COR-L47 (cell line): ENCODE data around the gene ARMC9.
"Not testable (repeated sequence)": the region's sequence is repeated elsewhere in the genome, so short reads cannot be mapped to it uniquely, and the experiment has no call there.

Experiments used
- DNase-seq: peaks from one replicate; lab custom pipeline; 2025; lab: John Stamatoyannopoulos, UW

The ARMC9 gene

DNA sequence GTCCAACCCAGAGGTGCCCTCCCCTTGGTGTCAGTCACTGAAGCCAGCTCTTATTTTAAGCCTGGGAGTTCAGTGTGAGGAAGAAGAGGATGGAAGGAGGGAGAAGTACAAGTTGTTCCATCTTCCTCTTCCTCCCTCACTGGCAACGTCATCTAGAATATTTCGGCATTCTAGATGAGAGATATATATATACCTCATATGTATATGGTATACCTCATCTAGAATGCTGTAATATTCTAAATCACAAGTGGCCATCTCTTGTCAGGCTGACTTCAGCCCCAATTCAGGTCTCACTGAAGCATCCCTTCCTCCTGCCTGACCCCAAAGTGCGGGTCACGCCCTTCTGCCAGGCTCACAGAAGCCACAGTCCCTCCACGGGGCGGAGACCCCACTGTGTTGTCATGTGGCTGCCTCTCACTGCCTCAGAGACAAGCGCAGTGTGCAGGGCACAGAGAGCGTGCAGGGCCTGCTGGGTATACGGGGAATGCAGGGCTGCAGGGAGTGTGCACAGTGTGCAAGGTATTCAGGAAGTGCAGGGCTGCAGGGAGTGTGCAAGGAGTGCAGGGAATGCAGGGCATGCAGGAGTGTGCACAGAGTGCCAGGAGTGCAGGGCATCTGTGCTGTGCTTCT, 164.2 kb downstream of the ARMC9 start:
- no peak for DNase-seq

DNA sequence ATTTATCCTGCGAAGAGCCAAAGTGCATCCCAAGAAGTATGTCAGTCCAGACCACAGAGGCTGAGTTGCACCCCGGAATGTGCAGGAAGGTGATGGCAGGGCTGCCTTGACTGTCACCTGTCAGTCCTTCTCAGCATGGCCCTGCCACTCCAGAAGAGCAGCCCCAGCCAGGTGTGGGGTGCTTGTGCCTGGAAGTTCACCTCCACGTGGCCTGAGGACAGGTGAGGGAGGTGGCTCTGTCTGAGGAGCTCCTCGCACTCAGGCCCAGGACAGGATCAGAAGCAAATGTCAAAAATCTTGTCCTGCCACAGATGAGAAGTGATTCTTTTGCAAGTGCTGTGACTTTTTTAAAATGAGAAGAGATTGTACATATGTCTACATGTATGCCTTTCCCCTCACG, 165.6 kb downstream of the ARMC9 start:
- DNase-seq, result no peak

DNA sequence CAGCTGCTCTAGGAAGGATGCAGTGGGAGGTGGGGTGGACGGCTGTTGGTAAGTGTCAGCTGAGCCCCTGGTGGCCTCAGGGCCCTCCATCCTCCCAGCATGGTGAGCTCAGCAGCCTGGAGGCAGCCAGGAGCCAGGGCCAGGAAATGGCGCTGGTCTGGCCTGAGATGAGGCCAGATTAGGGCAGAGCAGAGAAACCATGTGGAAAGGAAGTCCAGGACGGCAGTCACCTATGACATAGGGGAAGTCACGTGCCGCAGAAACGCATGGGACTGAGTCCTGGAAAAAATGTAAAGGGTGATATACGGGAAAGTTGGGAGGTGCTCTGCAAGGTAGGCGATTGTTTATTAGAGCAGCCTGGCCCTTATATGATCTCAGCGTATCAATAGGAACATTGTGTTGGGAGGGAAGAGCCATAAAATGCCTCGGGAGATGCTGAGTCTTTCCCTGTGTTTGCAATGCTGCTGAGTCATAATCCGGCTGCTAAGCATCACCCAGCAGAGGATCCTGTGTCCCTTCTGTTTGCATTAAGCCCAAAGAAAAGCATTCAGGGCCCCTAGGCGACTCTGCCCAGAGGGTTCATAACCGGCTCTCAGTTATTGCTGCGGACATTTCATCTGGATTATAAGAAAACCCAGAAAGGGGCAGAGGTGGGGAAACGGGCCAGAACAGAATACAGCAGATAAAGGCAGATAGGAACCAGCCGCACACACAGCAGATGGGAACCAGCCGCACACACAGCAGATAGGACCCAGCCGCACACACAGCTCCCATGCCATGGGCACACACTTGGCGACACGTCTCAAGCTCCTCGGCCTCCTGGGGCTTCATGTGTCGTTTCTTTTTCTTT, 166.8 kb downstream of the ARMC9 start:
- no peak for DNase-seq

DNA sequence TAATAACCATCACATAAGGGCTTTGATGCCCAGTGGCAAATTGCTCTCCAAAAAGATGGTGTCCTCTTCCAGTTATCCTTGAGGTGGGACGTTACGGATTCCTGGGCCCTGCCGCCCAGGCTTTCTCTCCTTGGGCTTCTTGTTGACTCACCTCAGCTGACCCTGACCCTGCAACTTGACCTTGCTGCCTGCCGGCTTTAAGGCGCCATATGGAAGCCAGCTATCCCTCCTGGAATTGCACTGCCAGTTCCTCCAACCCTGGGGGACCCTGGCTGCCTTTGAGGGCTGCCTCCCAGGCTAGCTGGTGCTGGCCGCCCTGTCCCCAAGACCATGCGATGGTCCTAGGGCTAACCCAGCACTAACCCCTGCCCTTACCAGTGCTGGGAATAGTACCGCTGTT, 168.7 kb downstream of the ARMC9 start:
- no peak for DNase-seq

DNA sequence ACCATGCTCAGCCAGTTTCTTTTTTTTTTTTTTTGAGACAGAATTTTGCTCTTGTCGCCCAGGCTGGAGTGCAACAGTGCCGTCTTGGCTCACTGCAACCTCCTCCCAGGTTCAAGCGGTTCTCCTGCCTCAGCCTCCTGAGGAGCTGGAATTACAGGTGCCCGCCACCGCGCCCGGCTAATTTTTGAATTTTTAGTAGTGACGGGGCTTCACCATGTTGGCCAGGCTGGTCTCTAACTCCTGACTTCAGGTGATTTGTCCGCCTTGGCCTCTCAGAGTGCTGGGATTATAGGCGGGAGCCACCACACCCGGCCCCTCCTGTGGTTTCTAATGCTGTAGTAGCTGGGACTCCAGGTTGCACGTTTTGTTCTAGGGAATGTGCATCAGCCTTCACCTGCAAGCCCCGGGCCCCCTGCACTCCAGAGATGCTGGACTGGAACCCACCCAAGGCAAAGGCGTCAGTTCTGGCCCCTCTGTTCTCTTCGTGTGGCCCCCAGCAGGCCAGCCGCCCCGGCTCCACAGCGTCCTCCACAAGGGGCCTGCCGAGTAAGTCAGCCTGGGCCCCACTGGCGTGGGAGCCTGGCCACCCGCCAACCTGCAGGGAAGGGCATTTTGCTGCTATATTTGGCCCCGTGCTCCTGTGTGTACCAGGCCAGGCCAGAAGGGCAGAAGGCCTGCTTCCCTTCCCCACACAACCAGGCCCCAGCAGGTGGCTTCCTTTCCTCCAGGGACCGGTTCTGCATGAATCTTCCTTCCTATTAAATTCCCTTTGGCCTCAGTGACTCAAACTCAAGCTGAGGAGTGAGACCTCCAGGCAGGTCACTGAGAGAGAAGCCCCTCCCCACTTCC, 171.4 kb downstream of the ARMC9 start:
- no peak for DNase-seq

DNA sequence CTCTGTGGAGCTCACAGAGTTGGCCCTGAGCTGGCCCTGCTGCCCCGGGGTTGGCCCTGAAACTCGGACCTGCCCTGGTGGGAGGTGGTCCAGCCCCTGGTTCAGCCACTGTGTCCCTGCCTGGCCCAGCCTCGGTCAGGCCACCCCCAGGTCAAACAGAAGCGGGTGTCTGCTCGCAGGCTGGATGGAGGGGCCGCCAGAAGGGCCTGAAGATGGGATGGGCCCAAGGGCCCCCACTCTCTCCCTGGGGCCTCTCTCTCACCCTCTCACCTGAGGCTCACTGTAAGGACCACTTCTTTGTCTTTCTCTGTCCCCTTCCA, 172.0 kb downstream of the ARMC9 start:
- DNase-seq, result no peak

DNA sequence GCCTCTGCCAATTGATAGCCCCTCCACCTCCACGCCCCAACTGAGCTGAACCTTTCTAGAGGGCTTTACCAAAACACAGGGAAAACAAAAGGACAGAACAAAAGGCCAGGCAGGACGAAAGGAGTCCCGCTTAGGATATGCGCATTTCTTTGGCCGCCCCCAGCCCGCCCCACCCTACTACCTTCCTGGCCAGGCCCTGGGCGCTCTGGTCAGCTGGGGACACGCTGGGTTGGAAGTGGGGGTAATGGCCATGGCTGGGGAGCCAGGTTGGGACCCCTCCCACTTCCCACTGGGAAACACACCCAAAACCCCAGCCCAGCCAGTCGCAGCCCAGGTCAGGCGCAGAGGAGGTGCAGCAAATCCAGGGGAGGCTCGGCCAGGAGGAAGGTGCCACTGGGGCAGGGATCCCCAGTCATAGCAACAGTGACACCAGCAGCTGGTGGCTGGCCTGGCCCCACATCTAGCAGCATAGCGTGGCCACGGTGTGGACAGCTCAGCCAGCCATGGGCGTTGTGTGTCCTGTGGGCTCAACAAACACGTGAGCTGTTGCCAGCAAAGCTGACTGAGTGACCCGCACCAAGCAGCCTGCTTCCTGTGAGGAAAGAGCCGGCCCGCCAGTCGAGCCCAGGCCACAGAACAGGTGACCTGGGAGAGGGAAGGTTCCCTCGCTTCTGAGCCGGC, 172.5 kb downstream of the ARMC9 start:
- no peak for DNase-seq

DNA sequence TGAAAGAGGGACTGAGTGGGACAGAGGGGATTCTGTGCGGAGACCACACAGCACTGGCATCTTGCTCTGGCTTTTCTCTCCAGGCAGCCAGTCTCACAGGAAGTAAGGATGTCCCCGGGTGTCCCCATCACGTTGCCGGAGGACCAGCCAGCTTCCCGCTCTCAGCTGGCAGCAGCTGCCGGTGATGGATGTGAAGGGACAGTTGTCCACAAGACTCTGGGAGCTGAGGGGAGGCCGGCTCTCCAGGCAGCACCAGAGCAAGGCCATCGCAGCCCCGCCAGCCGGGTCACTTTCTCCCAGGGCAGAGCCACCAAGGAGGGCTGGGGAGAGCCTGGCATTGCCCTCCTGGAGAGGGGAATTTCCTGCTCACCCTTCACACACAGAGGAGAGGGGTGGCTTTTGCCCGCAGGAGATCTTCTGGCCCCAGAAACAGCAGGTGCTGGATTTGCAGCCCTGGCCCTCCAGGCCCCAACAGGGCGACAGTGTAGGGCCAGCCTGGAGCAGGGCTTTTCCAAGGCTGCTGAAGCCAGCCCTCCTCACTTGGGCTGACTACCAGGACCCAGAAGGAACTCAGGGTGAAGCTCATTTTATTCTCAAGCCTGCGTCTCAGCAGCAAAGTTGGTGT, 173.1 kb downstream of the ARMC9 start:
- no peak for DNase-seq

DNA sequence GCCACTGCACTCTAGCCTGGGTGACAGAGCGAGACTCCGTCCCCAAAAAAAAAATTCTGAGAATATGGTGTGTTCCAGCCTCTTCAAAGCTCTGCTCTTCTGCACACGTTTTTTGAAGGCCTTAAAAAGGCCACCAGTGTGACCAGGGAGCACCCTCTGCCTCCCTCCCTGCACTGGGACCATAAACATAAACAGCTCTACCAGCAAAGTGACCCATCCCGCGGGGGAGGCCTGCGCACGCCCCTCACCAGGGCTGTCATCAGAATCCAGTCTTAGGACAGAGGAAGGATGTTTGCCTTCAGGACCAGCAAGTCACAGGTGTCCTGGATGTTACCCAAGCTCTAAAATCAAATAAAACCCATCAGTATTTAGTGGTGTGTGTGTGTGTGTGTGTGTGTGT, 173.9 kb downstream of the ARMC9 start:
- DNase-seq, result no peak

DNA sequence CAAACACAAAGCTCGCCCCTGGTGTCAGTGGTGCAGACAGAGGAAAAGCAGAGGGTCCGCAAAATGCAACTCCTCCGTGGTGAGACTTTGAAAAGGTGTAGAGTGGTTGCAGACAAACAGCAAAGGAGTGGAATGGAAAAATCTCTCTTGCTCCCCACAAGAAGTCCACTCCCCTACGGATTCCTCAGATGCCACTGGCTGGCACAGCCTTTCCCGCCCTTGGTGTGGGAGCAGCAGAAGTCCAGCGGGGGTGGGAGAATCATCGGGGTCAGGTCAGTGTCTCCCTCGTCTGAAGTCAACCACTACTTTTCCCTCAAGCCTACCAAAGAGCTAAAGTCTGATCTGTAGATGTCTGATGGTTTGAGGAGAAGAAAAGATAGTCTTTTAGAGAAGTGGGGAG, 174.8 kb downstream of the ARMC9 start:
- DNase-seq, result no peak

DNA sequence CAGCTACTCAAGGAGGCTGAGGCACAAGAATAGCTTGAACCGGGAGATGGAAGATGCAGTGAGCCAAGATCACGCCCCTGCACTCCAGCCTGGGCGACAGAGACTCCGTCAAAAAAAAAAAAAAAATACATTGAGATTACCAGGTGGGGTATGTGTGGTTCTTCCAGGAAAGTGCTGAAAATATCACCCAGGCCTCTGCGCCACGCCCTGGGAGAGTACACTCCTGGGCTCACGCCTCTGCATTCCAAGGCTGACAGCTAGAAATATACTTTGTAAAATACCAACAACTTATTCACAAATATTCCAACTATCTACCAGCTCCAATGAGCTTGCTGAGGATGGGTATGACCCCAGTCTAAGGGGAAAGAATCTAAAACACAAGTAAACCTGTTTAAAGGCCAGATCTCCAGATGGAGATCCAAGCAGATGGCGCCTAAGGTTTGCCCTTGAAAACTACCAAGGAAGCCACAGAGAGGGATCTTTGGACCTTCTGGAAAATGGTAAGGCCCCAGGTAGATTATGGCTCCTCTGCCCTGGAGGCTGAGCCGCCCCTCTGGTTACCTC, 175.4 kb downstream of the ARMC9 start:
- no peak for DNase-seq

DNA sequence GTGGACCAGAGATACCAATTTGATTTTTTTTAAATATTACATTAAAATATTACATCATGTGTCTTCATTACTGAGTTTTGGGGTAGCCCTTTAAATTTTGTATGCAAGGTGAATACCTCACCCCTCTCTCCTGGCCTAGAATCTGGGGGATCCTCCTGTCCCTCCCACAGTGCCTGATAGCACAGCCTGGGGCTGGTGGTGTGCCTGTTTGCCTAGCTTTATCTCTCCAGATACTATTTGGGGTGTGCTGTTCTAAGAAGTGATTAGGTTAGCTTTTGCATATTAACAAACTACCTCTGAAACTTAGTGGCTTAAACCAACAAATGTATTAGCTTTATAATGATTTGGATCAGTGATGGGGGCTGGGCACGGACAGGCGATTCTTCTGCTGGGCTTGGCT, 176.3 kb downstream of the ARMC9 start:
- no peak for DNase-seq

DNA sequence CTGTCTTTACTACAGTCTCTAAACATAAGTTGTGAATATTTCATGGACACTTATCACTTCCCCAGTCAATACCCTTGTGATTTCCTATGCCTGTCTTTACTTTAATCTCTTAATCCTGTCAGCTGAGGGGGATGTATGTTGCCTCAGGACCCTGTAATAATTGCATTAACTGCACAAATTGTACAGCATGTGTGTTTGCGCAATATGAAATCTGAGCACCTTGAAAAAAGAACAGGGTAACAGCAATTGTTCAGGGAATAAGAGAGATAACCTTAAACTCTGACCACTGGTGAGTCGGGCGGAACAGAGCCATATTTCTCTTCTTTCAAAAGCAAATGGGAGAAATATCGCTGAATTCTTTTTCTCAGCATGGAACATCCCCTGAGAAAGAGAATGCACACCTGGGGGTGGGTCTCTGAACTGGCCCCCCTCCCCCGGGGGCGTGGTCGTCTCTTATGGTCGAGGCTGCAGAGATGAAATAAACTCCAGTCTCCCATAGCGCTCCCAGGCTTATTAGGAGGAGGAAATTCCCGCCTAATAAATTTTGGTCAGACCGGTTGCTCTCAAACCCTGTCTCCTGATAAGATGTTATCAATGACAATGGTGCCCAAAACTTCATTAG, 177.7 kb downstream of the ARMC9 start:
- DNase-seq, result not testable (repeated sequence)

DNA sequence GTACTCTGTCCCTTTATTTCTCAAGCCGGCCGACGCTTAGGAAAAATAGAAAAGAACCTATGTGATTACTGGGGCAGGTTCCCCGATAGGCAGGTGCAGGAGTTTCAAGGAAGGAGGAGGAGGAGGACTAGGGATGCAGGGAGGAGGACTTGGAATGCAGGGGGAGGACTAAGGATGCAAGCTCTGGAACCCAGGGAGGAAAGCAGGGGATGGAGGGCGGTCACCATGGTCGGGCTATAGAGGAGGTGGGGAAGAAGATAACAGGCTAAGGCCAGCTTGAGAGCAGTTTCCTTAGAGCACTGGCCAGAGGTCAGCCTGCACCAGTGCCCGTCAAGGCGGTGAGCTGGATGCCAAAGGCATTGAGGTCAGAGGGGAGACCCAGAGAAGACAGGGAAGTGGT, 178.4 kb downstream of the ARMC9 start:
- no peak for DNase-seq

DNA sequence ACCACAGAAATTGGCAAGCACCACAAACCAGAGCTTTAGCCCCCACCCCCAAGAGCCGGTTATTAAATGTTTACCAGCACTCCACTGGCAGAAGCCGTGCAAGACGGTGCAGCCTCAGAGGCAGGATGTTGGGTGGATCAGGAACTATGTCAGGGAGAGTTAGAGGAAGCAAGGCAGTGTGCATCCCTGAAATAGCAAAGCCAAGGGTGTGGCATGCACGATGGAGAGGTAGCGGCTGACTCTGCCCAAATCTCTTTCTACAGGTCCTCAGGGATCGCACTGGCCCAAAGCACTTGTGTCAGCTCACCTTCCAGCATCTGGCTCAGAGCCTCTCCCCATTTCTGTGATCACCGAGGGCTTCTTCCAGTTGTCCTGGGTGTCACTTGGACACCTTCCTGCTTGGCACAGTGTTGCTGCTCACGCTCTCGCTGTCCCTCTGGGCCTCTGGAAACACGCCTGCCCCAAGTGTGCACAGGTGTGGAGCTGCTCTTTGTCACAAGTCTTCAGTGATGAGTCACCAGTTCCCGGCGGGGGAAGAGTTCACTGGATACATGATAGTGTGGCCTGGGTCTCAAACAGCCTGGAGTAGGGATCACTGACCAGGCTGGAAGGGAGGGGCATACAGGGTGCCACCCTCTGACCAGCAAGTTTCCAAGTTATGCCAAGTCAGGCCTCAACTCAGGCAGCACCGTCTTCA, 179.7 kb downstream of the ARMC9 start:
- DNase-seq, result no peak

DNA sequence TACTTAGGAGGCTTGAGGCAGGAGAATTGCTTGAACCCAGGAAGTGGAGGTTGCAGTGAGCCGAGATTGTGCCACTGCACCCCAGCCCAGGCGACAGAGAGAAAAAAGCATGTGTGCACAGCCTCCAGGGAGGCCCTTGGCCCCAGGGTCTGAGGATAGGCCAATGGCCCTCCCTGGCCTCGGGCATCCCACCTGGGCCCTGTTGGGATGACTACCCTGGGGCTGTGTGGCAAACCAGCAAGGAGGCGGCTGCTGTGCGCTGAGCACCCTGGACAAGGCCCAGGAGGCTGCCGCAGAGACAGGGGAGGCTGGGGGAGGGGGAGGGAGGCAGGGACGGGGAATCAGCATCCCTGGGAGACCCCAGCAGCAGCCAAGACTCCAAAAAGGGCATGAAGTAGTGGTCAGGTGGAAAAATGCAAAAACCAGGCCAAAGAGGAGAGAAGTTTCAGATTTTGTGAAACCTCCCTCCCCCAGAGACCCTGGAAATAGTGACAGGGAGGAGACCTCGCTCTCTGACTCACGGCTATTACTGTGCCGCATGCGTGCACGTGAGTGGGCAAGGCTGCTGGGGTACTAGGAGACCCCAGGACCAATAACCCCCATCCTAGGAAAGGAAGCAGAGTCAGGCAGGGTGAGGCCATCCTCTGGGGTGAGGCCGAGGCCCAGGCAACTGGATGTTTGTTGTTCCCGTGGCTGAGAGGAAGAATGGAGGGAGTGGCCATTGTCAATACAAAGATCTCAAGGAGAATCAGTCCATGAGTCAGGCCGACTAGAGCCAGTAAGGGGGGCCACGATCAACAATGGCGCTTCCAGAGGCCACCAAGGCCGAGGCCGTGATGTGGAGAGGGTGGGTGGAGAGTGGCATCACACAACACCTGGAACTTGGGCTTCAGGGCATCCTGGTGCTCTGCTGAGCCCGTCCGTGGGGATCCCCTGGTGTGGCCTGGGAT, 181.1 kb downstream of the ARMC9 start:
- DNase-seq, result no peak

DNA sequence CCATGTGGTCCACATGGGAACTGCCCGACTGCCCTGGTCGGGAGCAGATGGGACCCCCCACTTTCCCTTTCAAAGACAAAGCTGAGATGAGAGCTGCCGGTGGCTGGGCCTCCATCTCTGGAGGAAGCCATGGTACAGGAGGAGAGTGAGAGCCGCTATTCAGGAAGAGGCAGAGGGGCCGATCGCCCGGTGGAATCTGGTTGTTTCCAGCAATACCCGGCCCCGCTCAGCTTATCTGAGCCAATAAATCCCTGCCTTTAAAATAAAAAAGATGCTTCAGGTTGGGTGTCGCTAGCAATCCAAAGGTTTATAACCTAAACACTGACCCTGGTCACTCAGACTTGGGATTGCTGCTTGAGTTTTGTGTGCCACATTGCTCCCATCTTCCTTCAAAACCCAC, 181.9 kb downstream of the ARMC9 start:
- no peak for DNase-seq

DNA sequence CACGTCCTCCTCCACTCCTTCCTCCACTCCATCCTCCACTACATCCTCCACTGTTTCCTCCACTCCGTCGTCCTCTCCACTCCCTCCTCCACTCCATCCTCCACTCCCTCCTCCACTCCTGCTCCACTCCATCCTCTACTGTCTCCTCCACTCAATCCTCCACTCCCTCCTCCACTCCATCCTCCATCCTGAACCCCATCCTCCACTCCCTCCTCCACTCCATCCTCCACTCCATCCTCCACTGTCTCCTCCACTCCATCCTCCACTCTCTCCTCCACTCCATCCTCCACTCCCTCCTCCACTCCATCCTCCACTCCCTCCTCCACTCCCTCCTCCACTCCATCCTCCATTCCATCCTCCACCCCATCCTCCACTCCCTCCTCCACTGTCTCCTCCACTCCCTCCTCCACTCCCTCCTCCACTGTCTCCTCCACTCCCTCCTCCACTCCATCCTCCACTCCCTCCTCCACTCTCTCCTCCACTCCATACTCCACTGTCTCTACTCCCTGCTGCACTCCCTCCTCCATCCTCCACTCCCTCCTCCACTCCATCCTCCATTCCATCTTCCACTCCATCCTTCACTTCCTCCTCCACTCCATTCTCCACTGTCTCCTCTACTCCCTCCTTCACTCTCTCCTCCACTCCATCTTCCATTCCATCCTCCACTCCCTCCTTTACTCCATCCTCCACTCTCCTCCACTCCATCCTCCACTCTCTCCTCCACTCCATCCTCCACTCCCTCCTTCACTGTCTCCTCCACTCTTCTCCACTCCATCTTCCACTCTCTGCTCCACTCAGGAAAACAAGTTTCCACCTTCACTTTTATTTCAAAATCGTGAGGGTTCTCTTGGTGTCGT, 182.8 kb downstream of the ARMC9 start:
- no peak for DNase-seq
